ENCODE data around the gene GUCA2A. TPM values are rescaled to one million over a fixed set of nuclear protein-coding genes. Genes with fewer than 3 reads are reported as not detected.

The GUCA2A gene
- total RNA-seq, 1 donor from 2014 or later: not detected

DNA sequence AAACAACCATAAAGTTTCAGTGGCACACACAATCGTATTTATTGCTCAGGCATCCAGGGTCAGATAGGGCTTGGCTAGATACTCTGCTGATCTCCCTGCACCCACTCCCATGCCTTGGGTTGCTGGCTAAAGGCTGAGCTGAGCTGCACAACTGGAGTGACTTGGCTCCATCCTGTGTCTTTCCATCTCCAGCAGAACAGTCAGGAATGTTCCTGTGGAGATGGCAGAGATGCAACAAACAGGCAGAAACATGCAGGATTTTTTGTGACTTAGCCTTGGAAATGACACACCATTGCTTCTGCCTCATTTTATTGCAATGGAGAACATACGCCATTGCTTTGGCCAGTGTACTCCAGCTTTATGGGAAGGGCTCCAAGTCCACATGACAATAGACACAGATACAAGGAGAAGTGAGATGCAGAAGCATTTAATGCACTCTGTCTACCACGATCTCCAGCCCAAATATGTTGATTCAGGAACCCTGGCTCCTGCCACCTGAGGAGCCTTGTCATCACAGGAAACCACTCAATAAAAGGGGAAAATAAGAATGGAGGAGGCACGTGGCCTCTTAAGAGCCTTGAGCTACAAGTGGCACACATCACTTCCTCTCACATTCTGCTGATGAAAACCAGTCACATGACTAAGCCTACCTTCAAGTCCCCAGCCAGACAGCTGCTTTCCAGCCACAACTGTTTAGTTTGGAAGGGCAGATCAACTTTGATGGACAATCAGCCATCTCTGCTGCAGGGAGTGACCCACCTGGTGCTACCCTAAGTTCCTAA, 21.5 kb downstream of the GUCA2A start:
- DNase-seq (ENCODE audit: missing footprints): no peak
- intact Hi-C loops (cut with DNase I): loop anchor here (10.0 kb wide), 1 partner anchor 602 kb away; the partner anchor contains the start of gene CLDN19
- ATAC-seq: no peak

DNA sequence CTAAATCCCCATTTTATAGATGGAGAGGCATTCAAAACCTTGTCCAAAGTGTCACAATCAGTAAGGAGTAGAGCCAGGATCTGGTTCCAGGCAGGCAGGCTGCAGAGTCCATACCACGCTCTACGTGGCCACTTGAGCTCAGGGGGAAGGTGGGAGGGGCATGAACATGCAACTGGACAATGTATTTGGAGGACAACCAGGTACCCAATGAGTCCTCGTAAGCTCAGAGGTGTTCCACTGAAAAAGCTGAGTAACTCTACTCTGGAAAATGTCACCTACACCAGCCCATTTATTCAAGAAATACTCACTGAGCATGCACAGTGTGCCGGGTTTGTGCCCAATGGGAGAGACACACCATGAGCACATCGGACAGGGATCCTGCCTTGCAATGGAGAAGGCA, 22.6 kb downstream of the GUCA2A start:
- no peak for ATAC-seq
- intact Hi-C loops (cut with DNase I): loop anchor here (10.0 kb wide), 1 partner anchor 603 kb away; the partner anchor contains the start of gene CLDN19

DNA sequence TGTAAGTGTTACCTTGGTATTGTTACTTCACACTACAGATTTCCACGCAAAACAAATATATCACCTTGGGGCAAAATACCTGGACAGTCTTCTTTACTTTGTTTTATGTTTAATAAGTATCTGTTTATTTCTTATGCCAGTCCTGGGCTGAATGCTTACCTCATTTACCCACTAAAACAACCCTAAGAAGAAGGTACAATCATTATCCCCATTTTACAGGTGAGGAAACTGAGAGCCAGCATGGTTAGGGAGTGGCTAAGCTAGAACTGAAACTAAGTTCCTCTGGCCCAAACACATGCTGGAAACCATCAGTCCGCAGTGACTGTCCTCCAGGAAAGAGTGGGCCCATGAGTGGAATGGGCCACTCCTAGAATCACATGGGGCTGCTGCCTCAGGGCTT, 24.4 kb downstream of the GUCA2A start:
- DNase-seq (ENCODE audit: missing footprints): no peak
- no peak for ATAC-seq
- intact Hi-C loops (cut with DNase I): loop anchor here (10.0 kb wide), 1 partner anchor 605 kb away; the partner anchor contains the start of gene CLDN19

More for the DNA sequence above, 22.6 kb downstream of the GUCA2A start:
- DNase-seq (ENCODE audit: missing footprints): no peak

DNA sequence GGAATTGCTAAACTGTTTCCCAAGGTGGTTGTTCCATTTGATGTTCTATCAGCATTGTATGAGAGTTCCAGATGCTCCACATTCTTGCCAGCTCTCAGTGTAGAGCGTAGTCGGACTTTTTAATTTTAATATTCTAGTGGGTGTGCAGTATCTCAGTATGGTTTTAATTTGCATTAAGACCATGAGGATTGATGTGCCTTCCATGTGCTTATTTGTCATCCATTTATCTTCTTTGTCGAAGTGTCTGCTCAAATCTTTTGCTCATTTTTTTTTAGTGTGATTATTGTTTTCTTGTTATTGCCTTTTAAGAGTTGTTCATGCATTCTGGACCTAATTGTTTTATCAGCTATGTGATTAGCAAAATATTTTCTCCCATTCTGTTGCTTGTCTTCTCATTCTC, 25.1 kb downstream of the GUCA2A start:
- intact Hi-C loops (cut with DNase I): no loop called here
- DNase-seq (ENCODE audit: missing footprints) (no peak), ATAC-seq (no peak)

DNA sequence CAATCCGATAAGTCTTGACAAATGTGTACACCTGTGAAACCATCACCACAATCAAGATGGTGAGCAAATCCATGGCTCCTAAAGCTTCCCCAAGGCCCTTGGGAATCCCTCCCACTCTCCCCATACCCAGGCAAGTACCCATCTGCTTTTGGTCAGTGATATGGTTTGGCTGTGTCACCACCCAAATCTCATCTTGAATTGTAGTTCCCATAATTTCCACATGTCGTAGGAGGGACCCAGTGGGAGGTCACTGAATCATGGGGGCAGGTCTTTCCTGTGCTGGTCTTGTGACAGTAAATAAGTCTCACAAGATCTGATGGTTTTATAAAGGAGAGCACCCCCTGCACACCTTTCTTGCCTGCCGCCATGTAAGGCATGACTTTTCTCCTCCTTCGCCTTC, 26.0 kb downstream of the GUCA2A start:
- ATAC-seq (no peak), DNase-seq (ENCODE audit: missing footprints) (no peak)
- intact Hi-C loops (cut with DNase I): no loop called here

DNA sequence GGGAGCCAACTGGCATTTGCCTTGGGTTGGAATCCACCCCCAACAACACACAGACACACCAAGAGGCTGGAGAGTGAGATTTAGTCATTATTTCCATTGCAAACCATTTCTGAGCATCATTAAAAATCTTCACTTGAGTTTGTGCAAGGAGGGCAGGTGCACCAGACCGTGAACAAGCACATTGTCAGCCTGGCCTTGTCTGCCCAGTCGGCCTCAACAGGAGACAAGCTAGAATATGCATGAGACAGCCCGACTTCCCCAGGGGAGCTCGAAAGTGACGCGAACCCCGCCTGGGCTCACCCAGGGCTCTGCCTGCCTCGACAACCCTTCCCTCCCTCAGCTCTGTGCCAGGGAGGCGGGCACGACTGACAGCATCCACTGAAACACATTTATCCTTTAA, 26.8 kb downstream of the GUCA2A start:
- DNase-seq (ENCODE audit: missing footprints) (no peak), ATAC-seq (no peak)
- intact Hi-C loops (cut with DNase I): no loop called here

DNA sequence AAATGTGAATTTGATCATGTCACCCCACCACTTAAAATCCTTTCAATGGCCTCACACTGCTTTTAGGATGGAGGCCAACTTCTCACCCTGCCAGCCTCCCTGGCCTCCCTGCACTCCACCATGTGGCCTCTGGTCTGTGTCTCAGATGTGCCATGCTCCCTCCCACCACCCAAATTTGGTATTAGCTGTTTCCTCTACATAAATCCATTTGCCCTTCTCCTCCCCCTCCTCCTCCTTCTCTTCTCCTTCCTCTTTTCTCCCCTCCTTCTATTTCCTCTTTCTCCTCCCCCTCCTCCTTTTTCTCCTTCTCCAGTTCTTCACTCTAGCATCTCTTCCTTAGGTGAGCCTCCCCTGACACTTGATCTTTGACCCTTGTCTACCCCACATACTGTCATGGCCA, 28.1 kb downstream of the GUCA2A start:
- ATAC-seq (no peak), DNase-seq (ENCODE audit: missing footprints) (no peak)
- intact Hi-C loops (cut with DNase I): no loop called here

DNA sequence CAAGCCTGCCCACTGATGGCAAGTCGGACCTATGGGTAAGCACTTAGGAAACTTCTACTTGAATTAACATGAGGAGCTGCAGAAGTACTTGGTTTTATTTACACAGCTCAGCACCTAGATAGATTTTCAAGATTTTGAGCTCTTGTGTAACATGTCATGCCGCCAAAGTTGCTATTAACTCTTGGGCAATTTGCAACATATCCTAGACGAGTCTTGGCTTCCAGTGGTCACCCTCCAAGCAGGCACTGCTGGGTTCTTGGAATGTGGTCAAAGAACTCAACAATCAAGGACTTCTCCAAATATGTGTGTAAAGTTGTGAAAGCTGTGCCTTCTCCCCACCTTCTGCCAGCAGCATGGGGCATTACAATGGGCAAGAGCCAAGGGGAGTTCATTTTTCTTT, 29.1 kb downstream of the GUCA2A start:
- intact Hi-C loops (cut with DNase I): no loop called here
- ATAC-seq (no peak), DNase-seq (ENCODE audit: missing footprints) (no peak)

DNA sequence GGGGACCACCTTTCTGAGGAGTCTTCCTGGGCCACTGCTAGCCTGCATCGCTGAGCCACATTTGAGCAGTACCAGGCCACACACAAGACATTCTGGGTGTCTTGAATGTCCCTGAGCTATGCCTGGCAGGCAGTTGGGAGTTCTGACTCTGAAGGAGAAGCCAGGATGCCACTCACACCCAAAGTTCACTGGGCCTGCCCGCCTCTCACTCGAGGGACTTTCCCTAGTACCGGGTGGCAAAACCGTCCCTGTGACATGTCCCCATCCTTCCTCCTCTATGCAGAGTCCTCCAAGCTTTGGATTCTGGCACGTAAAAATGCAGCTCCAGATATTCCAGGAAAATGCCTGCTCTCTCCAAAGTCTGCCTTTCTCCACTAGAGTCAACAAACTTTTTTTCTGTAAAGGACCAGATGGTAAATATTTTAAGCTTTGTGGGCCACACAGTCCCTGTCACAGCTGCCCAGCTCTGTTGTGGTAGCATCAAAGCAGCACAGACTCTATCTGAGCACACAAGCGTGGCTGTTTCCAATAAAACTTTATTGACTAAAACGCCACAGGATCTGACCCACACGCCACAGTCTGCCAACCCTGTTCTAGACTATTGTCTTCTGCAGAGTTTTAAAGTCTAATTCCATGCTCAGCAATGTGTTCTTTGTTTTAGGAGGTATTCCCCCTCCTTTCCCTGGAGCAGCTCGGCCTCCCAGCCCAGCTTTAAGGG, 30.6 kb downstream of the GUCA2A start:
- intact Hi-C loops (cut with DNase I): no loop called here

DNA sequence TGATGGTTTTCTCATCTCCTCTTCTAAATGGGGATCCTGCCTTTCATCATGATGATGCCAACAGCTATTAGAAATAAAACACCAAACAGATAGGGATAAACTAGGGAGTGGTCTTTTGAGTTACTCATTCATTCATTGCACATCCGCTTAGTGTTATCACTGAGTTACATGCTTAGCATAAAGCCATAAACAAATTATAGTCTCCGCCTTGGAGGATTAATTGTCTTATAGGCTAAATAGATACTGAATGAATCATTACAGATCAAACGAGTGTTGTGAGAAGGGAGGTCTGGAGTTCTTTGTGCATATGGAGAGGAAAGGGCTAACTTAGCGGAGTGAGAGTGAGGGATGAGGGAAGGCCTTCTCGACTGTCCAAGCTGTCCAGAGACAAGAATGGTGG, 31.2 kb downstream of the GUCA2A start:
- DNase-seq (ENCODE audit: missing footprints) (no peak), ATAC-seq (no peak)
- intact Hi-C loops (cut with DNase I): no loop called here

More for the DNA sequence above, 30.6 kb downstream of the GUCA2A start:
- no peak for DNase-seq (ENCODE audit: missing footprints)
- ATAC-seq: no peak

DNA sequence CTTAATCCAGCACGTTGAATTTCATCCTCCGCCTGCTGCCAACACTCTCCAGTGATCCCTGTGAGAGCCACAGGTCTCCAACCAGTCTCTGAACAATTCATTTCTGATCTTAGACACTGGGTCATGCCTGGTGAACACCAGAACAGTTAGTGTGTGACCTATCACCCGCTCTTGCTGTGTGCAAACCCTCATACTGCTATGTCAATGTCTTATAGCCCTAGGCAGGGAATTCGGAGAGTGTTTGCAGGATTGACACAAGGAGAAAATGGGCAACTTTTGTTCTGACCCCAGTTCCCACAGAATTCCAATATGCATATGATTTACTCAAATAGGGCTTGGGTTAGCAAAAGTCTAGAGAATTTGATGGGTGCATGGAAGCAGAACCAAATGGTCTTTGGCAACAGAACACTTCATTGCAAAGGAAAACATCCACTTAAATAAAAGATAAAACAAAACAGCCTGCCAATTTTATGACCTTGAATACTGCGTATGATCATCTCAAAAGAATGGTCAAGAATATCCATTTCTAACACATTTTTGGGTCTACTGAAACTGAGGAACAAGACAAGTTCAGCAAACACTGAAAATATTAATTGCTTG, 34.4 kb downstream of the GUCA2A start:
- DNase-seq (ENCODE audit: missing footprints) (no peak), ATAC-seq (no peak)
- intact Hi-C loops (cut with DNase I): no loop called here

DNA sequence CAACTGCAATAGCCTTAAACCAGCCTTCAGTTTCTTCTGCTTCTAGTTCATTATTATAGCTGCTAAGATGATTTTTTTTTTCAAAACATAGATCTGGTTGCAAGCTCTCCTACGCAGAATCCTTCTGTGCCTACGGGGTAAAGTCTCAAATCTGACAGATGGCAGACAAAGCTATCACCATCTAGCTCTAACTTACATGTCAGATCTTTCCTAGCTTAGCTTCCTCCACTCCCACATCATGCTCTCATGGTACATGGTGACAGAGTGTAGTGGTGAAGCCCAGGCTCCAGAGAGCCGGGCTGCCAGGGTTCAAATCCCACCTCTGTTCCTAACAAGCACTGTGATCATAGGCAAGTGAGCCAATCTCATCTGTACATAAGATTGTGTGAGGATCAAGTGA, 35.6 kb downstream of the GUCA2A start:
- no peak for DNase-seq (ENCODE audit: missing footprints)
- intact Hi-C loops (cut with DNase I): no loop called here
- no peak for ATAC-seq

DNA sequence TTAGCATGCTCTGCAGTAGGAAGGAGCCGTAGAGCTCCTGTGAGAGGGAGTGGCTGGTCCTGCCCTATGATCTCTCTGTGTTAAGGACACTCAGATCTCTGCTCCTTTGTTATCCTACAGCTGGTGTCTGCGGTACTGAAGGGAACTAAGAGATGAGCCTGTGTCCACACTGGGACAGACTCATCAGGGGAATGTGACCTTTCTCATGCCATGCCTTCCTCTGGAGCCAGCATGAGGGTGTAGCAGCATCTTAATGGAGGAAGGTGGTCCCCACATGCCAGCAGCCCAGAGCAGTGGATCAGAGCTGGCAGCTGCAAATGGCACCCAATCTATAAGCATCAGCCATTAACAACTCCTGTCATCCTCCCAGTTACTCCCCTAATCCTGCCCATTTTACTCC, 36.0 kb downstream of the GUCA2A start:
- intact Hi-C loops (cut with DNase I): no loop called here
- ATAC-seq (no peak), DNase-seq (ENCODE audit: missing footprints) (no peak)

DNA sequence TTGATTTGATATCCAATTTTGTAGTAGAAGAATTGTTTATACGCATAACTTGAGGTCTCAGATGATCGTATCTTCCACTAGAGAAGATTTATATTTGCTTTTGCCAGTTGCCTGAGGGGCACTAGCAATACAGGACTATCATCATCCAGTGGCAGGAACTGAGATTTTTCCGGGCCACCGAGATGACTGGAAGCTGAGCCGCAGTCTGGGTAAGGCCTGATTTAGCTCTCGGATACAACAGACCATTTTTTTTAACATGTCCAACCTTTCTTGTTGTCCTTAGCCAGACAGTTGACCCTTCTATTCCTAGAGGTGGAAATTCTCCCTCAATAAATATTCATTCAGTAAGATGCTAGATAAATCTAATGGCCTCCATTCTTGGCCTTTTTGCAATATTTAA, 36.8 kb downstream of the GUCA2A start:
- intact Hi-C loops (cut with DNase I): no loop called here
- DNase-seq (ENCODE audit: missing footprints) (no peak), ATAC-seq (no peak)

DNA sequence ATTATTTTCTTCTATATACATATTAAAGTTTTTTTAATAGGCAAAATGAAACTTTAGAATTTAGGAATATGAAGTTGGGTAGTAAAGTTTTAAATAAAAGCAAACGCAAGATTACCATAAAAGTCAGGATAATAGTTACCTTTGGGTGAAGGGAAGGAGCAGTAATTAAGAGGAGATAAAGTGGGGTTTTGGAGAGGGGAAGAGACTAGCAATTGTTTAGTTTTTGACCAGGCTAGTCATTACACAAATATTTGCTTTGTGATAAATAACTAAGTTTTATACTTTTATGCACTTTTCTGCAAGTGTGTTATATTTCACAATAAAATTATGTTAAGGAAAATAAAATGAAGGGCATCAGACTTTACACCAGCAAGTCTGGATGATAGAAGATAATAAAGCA, 39.0 kb downstream of the GUCA2A start:
- intact Hi-C loops (cut with DNase I): no loop called here
- ATAC-seq (no peak), DNase-seq (ENCODE audit: missing footprints) (no peak)

DNA sequence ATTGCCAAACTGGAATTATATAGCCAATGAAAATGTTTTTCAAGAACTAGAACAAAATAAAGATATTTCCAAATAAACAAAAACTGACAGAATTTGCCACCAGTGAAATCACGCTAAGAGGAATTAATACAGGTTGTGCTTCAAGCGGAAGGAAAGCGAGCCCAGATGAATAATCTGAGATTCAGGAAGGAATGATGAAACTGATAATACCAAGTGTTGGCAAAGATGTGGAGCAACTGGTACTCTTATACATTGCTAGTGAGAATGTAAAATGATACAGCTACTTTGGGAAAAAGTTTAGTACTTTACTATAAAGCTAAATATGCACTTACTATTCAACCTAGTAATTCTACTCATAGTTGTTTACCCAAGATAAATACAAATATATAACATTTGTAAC, 42.1 kb downstream of the GUCA2A start:
- DNase-seq (ENCODE audit: missing footprints) (no peak), ATAC-seq (no peak)
- intact Hi-C loops (cut with DNase I): no loop called here

DNA sequence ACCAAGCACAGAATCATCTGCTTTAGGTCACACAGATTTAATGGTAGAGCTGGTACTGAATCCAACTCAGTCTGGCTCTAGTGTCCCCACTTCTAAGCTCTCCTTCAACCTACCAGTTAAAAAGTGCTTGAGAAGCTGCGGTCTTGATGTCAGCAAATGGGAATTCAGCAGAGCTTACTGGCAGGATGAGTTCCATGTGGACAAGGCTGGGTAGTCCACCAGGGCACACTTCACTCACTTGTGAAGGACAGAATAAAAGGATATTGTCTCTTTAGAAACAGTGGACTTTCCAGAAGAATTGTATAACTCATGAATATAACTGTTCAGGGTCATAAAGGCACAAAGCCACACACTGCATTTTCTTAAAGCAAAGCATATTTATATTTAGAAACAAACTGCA, 46.4 kb downstream of the GUCA2A start:
- intact Hi-C loops (cut with DNase I): no loop called here
- DNase-seq (ENCODE audit: missing footprints) (no peak), ATAC-seq (no peak)

DNA sequence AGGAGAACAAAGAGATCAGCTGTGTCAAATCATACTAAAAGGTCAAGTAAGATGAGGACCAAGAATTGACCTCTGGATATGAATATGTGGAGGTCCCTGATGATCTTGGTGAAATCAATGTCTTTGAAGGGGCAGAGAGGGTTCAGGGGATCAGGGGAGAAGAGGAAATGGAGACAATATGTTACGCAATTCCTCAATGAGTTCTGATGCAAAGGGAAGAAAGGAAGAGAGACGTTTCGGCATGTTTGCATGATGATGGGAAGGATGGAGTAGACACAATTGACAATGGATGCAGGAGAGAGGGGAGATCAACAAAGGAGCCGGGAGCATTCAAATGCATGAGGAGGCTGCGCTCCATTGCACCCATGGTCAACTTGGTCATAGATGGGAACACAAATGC, 47.3 kb downstream of the GUCA2A start:
- intact Hi-C loops (cut with DNase I): no loop called here
- no peak for DNase-seq (ENCODE audit: missing footprints)
- ATAC-seq: no peak

DNA sequence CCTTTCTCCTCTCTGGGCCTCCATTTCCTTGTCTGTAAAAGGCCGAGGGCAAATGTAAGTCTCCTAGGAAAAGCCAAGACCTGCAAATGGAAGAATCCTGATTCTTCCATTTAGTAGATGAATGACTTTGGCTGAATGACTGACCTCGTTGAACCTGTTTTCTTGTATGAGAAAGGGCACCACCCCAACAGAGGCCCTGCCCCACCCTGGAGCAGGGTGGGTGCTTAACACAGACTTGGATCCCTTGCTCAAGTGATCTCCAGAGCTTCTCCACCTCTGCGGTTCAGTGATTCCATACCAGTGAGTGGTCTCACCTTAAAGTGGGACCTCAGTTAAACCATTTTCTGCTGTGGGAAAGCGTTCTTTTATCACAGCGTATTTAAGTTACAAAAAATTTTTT, 50.3 kb downstream of the GUCA2A start:
- no peak for DNase-seq (ENCODE audit: missing footprints)
- ATAC-seq: no peak
- intact Hi-C loops (cut with DNase I): no loop called here

Data from Right ventricle myocardium inferior (tissue), 1 donor.